ENCODE results near the gene KLHL26. TPM values are rescaled to one million over a fixed set of nuclear protein-coding genes. Genes with fewer than 3 reads are reported as not detected.

The KLHL26 gene
- total and polyA plus RNA-seq, 9 of the 15 experiments (the other 6 are each of a cell fraction or from before 2014, with no cell fraction given) = 0.13 to 13.3 (median 1.4) TPM

DNA sequence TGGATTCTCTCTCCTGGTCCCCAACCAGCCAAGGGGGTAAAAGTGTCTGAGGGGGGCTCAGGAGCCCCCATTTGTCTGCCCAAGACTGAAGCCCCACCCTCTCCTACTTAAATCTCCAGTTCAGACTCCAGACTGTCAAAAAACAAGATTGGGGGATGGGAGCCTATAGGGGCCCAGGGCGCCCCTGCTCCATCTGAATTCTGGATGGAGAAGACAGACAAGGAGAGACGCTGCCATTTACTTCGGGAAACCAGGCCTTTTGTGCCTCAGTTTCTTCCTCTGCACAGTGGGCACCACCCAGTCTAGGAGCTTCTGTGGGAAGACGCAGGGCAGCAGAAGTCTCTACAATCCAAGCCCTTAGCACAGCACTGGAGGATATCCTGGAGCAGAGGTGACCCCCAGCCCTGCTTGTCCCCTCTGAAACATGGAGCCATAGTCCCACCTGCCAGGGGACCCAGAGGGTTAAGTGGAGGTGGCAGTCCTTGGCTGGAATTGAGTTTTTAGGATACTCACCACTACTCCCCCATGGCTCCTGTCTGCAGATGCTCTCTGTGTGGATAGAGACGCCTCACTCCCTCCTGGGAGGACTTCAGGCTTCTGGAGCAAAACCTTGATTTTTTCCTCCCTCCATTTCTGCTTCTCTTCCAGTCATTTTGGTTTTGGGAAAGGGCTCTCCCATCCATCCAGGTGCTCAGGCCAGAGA, 28.6 kb upstream of the KLHL26 start:
- no peak for FAIRE-seq
- Histone ChIP-seq H4K20me1 (replicated peaks; ENCODE audit: control insufficient read depth, insufficient read depth, low read length) (peaks cover 30% of the 10 kb centered on the region), H3K27me3 (ENCODE audit: control insufficient read depth in 2 of 2, insufficient read depth in 2 of 2, low read length in 2 of 2) (peaks cover 55 to 81% of the 10 kb centered on the region in 2 experiments), H3K79me2 (ENCODE audit: control insufficient read depth, insufficient read depth, low read length) (no peaks in the 10 kb centered on the region), H3K36me3 (ENCODE audit: control insufficient read depth, insufficient read depth, low read length) (no peaks in the 10 kb centered on the region), H3K4me1 (replicated peaks in 1 of 2; ENCODE audit: control insufficient read depth in 2 of 2, insufficient read depth in 2 of 2, low read length in 2 of 2) (peaks cover 0 to 73% of the 10 kb centered on the region in 2 experiments; a peak in 2 of 5 replicates), H2AFZ (ENCODE audit: low read depth, low read length) (no peak overlapping the region), H3K4me2 (ENCODE audit: insufficient read depth, low read length) (no peak overlapping the region), H3K9ac (ENCODE audit: insufficient read depth in 1 of 2, low read depth in 2 of 2, low read length in 2 of 2) (no peak overlapping the region), H3K9me1 (ENCODE audit: control insufficient read depth, insufficient read depth, low read length) (no peaks in the 10 kb centered on the region), H3K4me3 (no peak overlapping the region), H3K9me3 (replicated peaks; ENCODE audit: control insufficient read depth, insufficient read depth, low read depth, low read length) (no peaks in the 10 kb centered on the region), H3K27ac (ENCODE audit: extremely low read depth, low read depth, low read length) (no peak overlapping the region)
- no peak for DNase-seq (ENCODE audit: extremely low read depth in 1 of 4, low spot score in 3 of 4)
- CTCF ChIA-PET (ENCODE audit: low intra/inter-chr PET ratio) = no interaction called here
- 0% methylated on average over 5 of the region's 5 CpGs for WGBS (ENCODE audit: insufficient coverage, low coverage, missing lambda C conversion rate)
- no peak for ATAC-seq
- no TSS peak for BruUV-seq (replicated peaks)
- POLR2A ChIA-PET = no interaction called here
- in situ Hi-C loops (cut with MboI) (no loop called here), intact Hi-C loops (cut with micrococcal nuclease) (no loop called here)
- TF ChIP-seq NR1H2 (CRISPR knock-in tag; IDR thresholded peaks at IDR 0.05) (no peak), KLF13 (tag; IDR thresholded peaks at IDR 0.05; ENCODE audit: borderline replicate concordance, low read depth) (no peak), NFIX (CRISPR knock-in tag; IDR thresholded peaks at IDR 0.05; ENCODE audit: low read depth) (no peak), CC2D1A (IDR thresholded peaks at IDR 0.05) (no peak), TRIM28 (IDR thresholded peaks at IDR 0.05) (no peak), U2AF1 (optimal IDR thresholded peaks at IDR 0.05; ENCODE audit: low read depth, low read length) (no peak), CBFA2T3 (IDR thresholded peaks at IDR 0.05) (no peak), TBL1XR1 (IDR thresholded peaks at IDR 0.05; ENCODE audit: low read length in 2 of 2) (no peak), CCAR2 (IDR thresholded peaks at IDR 0.05; ENCODE audit: low read depth, low read length) (no peak), ZNF174 (CRISPR knock-in tag; IDR thresholded peaks at IDR 0.05) (no peak), ZC3H8 (IDR thresholded peaks at IDR 0.05) (no peak), NFE2 (IDR thresholded peaks at IDR 0.05; ENCODE audit: low read depth) (no peak), PTTG1 (tag; IDR thresholded peaks at IDR 0.05; ENCODE audit: low read depth) (no peak)
- TF ChIP-seq, protein P1, sequence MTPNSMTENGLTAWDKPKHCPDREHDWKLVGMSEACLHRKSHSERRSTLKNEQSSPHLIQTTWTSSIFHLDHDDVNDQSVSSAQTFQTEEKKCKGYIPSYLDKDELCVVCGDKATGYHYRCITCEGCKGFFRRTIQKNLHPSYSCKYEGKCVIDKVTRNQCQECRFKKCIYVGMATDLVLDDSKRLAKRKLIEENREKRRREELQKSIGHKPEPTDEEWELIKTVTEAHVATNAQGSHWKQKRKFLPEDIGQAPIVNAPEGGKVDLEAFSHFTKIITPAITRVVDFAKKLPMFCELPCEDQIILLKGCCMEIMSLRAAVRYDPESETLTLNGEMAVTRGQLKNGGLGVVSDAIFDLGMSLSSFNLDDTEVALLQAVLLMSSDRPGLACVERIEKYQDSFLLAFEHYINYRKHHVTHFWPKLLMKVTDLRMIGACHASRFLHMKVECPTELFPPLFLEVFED (CRISPR knock-in tag; conservative IDR thresholded peaks at IDR 0.05) = no peak
- TF ChIP-seq, protein P2, sequence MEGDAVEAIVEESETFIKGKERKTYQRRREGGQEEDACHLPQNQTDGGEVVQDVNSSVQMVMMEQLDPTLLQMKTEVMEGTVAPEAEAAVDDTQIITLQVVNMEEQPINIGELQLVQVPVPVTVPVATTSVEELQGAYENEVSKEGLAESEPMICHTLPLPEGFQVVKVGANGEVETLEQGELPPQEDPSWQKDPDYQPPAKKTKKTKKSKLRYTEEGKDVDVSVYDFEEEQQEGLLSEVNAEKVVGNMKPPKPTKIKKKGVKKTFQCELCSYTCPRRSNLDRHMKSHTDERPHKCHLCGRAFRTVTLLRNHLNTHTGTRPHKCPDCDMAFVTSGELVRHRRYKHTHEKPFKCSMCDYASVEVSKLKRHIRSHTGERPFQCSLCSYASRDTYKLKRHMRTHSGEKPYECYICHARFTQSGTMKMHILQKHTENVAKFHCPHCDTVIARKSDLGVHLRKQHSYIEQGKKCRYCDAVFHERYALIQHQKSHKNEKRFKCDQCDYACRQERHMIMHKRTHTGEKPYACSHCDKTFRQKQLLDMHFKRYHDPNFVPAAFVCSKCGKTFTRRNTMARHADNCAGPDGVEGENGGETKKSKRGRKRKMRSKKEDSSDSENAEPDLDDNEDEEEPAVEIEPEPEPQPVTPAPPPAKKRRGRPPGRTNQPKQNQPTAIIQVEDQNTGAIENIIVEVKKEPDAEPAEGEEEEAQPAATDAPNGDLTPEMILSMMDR (IDR thresholded peaks at IDR 0.05 in 2 of 3, conservative IDR thresholded peaks at IDR 0.05 in 1 of 3; ENCODE audit: insufficient read depth in 2 of 3, low read depth in 1 of 3, low read length in 3 of 3) = no peak
- TF ChIP-seq, protein P3, sequence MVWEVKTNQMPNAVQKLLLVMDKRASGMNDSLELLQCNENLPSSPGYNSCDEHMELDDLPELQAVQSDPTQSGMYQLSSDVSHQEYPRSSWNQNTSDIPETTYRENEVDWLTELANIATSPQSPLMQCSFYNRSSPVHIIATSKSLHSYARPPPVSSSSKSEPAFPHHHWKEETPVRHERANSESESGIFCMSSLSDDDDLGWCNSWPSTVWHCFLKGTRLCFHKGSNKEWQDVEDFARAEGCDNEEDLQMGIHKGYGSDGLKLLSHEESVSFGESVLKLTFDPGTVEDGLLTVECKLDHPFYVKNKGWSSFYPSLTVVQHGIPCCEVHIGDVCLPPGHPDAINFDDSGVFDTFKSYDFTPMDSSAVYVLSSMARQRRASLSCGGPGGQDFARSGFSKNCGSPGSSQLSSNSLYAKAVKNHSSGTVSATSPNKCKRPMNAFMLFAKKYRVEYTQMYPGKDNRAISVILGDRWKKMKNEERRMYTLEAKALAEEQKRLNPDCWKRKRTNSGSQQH (CRISPR knock-in tag; IDR thresholded peaks at IDR 0.05) = no peak
- TF ChIP-seq, protein P4, sequence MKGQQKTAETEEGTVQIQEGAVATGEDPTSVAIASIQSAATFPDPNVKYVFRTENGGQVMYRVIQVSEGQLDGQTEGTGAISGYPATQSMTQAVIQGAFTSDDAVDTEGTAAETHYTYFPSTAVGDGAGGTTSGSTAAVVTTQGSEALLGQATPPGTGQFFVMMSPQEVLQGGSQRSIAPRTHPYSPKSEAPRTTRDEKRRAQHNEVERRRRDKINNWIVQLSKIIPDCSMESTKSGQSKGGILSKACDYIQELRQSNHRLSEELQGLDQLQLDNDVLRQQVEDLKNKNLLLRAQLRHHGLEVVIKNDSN (CRISPR knock-in tag; IDR thresholded peaks at IDR 0.05) = no peak
